Measurements from ENCODE around the gene RPS19BP1.

RPS19BP1 gene

GRCh38 chr22:39486951-39487825 is 45.4 kb downstream of the RPS19BP1 start:
- no peak overlapping the region for H3K4me3 ChIP-seq (ENCODE audit: low read depth, low read length)
- no peak for TF ChIP-seq CTCF (IDR thresholded peaks at IDR 0.05; ENCODE audit: control insufficient read depth, extremely low read depth, insufficient read depth)
- DNase-seq (ENCODE audit: low read depth), result no peak

- DNase-seq (ENCODE audit: low read depth), result no peak
- no peak for TF ChIP-seq CTCF (IDR thresholded peaks at IDR 0.05; ENCODE audit: control insufficient read depth, extremely low read depth, insufficient read depth)
- H3K4me3 ChIP-seq (ENCODE audit: low read depth, low read length), result no peak overlapping the region
These were observed 49.8 kb downstream of the RPS19BP1 start for GRCh38 chr22:39482768-39483167.

GRCh38 chr22:39481595-39481994 is 51.0 kb downstream of the RPS19BP1 start:
- DNase-seq (ENCODE audit: low read depth), result no peak
- H3K4me3 ChIP-seq (ENCODE audit: low read depth, low read length), result no peak overlapping the region
- TF ChIP-seq CTCF (IDR thresholded peaks at IDR 0.05; ENCODE audit: control insufficient read depth, extremely low read depth, insufficient read depth), result no peak

- TF ChIP-seq CTCF (IDR thresholded peaks at IDR 0.05; ENCODE audit: control insufficient read depth, extremely low read depth, insufficient read depth), result no peak
- no peak overlapping the region for H3K4me3 ChIP-seq (ENCODE audit: low read depth, low read length)
- DNase-seq (ENCODE audit: low read depth), result no peak
These were observed 51.5 kb downstream of the RPS19BP1 start for GRCh38 chr22:39481054-39481453.

- no peak for DNase-seq (ENCODE audit: low read depth)
- no peak for TF ChIP-seq CTCF (IDR thresholded peaks at IDR 0.05; ENCODE audit: control insufficient read depth, extremely low read depth, insufficient read depth)
- H3K4me3 ChIP-seq (ENCODE audit: low read depth, low read length), result no peak overlapping the region
These were observed 52.0 kb downstream of the RPS19BP1 start for GRCh38 chr22:39480557-39480956.

- no peak for TF ChIP-seq CTCF (IDR thresholded peaks at IDR 0.05; ENCODE audit: control insufficient read depth, extremely low read depth, insufficient read depth)
- no peak for DNase-seq (ENCODE audit: low read depth)
- H3K4me3 ChIP-seq (ENCODE audit: low read depth, low read length), result no peak overlapping the region
These were observed 53.3 kb downstream of the RPS19BP1 start for GRCh38 chr22:39479254-39479653.

Data from LNCaP clone FGC (cell line).